HCT116 (cell line): ENCODE results near the gene PLCB4. TPM values are rescaled to one million over a fixed set of nuclear protein-coding genes. Genes with fewer than 3 reads are reported as not detected.

Experiments
- ATAC-seq: fragments of 200-7000 bp; cut with Tn5 transposase; 2 replicates; pipeline ENCODE4 v1.9.1; 2020; ENCODE audit warnings: mild to moderate bottlenecking, moderate library complexity
- BruUV-seq: library from RNA; stranded (reverse); fragments of 400-500 nt; replicated peaks from 2 replicates; lab custom pipeline; 2021; lab: Mats Ljungman, UMichigan
- CTCF ChIA-PET: fragments of 300-600 bp; sonication (Branson Sonifier 250); formaldehyde crosslinking; loops from one replicate; lab custom pipeline; 2021; ENCODE audit warnings: antibody characterized with exemption; lab: Charles Lee
- POLR2A ChIA-PET: fragments of 300-600, 350-600 bp; sonication (Branson Sonifier 250); formaldehyde crosslinking; loops from one replicate; lab custom pipeline; 2021; ENCODE audit warnings: antibody characterized with exemption; lab: Charles Lee
- RAD21 ChIA-PET, 2 experiments: fragments of 300-600 bp; sonication (Branson Sonifier 250); formaldehyde crosslinking; loops; one replicate each; lab custom pipeline; 2023; ENCODE audit warnings: low total read pairs in 2 of 2; ENCODE audit not compliant: uncharacterized antibody in 2 of 2, unreplicated experiment in 2 of 2, low non-redundant PET in 1 of 2; lab: Charles Lee
- DNase-seq: peaks from one replicate; pipeline ENCODE4 v3.0.0-alpha.2; 2010; ENCODE audit warnings: low read depth, low spot score
- H2AFZ ChIP-seq: fragments of 200-600 bp; shearing (Covaris generic), sonication (generic); 2 replicates; pipeline ENCODE4 v1.6.1; 2017; ENCODE audit warnings: low read depth, mixed run types, mixed read lengths, antibody characterized with exemption, low read length; ENCODE audit not compliant: poor library complexity, severe bottlenecking
- H3K27ac ChIP-seq: 2 replicates; pipeline ENCODE4 v1.5.1; 2012; ENCODE audit warnings: low read depth, low read length
- H3K27me3 ChIP-seq: fragments of 200-600 bp; sonication (generic); 2 replicates; pipeline ENCODE4 v1.6.1; 2016; ENCODE audit warnings: mixed run types, low read length, mixed read lengths; ENCODE audit not compliant: insufficient read depth
- H3K36me3 ChIP-seq, 2 experiments: fragments of 200-500 bp in 1 of 2; fragments of 200-600 bp in 1 of 2; sonication (Bioruptor generic) in 1 of 2; sonication (generic) in 1 of 2; 2 replicates each; pipeline versions ENCODE4 v1.5.1 to v1.6.1; 2014 to 2016; ENCODE audit warnings: low read length in 2 of 2, inconsistent platforms in 1 of 2, mixed read lengths in 1 of 2, mixed run types in 1 of 2; ENCODE audit not compliant: insufficient read depth in 2 of 2, control insufficient read depth in 1 of 2
- H3K4me1 ChIP-seq, 2 experiments: fragments of 200-600 bp in 1 of 2; sonication (generic) in 1 of 2; 2 replicates each; pipeline versions ENCODE4 v1.5.1 to v1.6.1; 2012 to 2017; ENCODE audit warnings: low read length in 2 of 2, inconsistent platforms in 1 of 2, mild to moderate bottlenecking in 1 of 2, mixed read lengths in 1 of 2, mixed run types in 1 of 2, moderate library complexity in 1 of 2; ENCODE audit not compliant: insufficient read depth in 2 of 2, control insufficient read depth in 1 of 2
- H3K4me2 ChIP-seq: fragments of 200-600 bp; sonication (generic); 2 replicates; pipeline ENCODE4 v1.6.1; 2017; ENCODE audit warnings: mixed run types, low read length, mixed read lengths
- H3K4me3 ChIP-seq, 2 experiments: fragments of 200-600 bp in 1 of 2; sonication (generic) in 1 of 2; replicated peaks in 1 of 2; 2 replicates each; pipeline ENCODE4 v1.5.1; 2011 to 2016; ENCODE audit warnings: low read length in 2 of 2, control low read depth in 1 of 2, low read depth in 1 of 2, mild to moderate bottlenecking in 1 of 2, mixed read lengths in 1 of 2, mixed run types in 1 of 2
- H3K79me2 ChIP-seq: fragments of 200-600 bp; sonication (generic); 2 replicates; pipeline ENCODE4 v1.6.1; 2017; ENCODE audit warnings: mild to moderate bottlenecking, mixed run types, low read length, moderate library complexity, mixed read lengths; ENCODE audit not compliant: insufficient read depth
- H3K9ac ChIP-seq: fragments of 200-600 bp; sonication (generic); 2 replicates; pipeline ENCODE4 v1.6.1; 2016; ENCODE audit warnings: low read length, mixed read lengths
- H3K9me2 ChIP-seq: fragments of 200-600 bp; sonication (generic), shearing (Covaris generic); 2 replicates; pipeline ENCODE4 v1.6.1; 2017; ENCODE audit warnings: mixed run types, mild to moderate bottlenecking, moderate library complexity; ENCODE audit not compliant: insufficient read depth
- H3K9me3 ChIP-seq, 2 experiments: fragments of 200-500 bp in 1 of 2; fragments of 200-600 bp in 1 of 2; sonication (Bioruptor generic) in 1 of 2; sonication (generic) in 1 of 2; 2 replicates each; pipeline ENCODE4 v1.6.1; 2014 to 2017; ENCODE audit warnings: low read length in 2 of 2, mixed read lengths in 2 of 2, inconsistent platforms in 1 of 2, low read depth in 1 of 2, mild to moderate bottlenecking in 1 of 2, mixed run types in 1 of 2, moderate library complexity in 1 of 2; ENCODE audit not compliant: control insufficient read depth in 1 of 2, insufficient read depth in 1 of 2
- H4K20me1 ChIP-seq: fragments of 200-600 bp; sonication (generic), shearing (Covaris generic); 2 replicates; pipeline ENCODE4 v1.6.1; 2017; ENCODE audit warnings: mixed run types, mild to moderate bottlenecking, moderate library complexity; ENCODE audit not compliant: insufficient read depth
- CBX3 ChIP-seq: IDR thresholded peaks from 2 replicates; pipeline ENCODE4 v1.6.1; 2012; ENCODE audit warnings: low read depth
- CEBPB ChIP-seq: IDR thresholded peaks from 2 replicates; pipeline ENCODE4 v1.6.1; 2012; ENCODE audit warnings: low read depth
- EGR1 ChIP-seq: IDR thresholded peaks from 2 replicates; pipeline ENCODE4 v1.6.1; 2012; ENCODE audit warnings: low read depth
- EZH2 ChIP-seq: fragments of 200-600 bp; sonication (generic); IDR thresholded peaks from 2 replicates; pipeline ENCODE4 v1.6.1; 2017; ENCODE audit warnings: antibody characterized with exemption, mixed run types
- JUND ChIP-seq: IDR thresholded peaks from 2 replicates; pipeline ENCODE4 v1.6.1; 2012
- POLR2A ChIP-seq: IDR thresholded peaks from 2 replicates; pipeline ENCODE4 v1.7.0; 2011; ENCODE audit warnings: borderline replicate concordance; ENCODE audit not compliant: insufficient read depth, insufficient read length; ENCODE audit errors: extremely low read depth
- POLR2AphosphoS5 ChIP-seq: IDR thresholded peaks from 2 replicates; pipeline ENCODE4 v1.6.1; 2011; ENCODE audit warnings: mild to moderate bottlenecking, low read depth, low read length, moderate library complexity
- RAD21 ChIP-seq: IDR thresholded peaks from 2 replicates; pipeline ENCODE4 v1.6.1; 2012; ENCODE audit warnings: low read depth, mild to moderate bottlenecking
- SIN3A ChIP-seq: IDR thresholded peaks from 2 replicates; pipeline ENCODE4 v1.6.1; 2012; ENCODE audit warnings: low read depth
- SRF ChIP-seq: IDR thresholded peaks from 2 replicates; pipeline ENCODE4 v1.6.1; 2012; ENCODE audit warnings: low read depth
- ZFX ChIP-seq: fragments of 450-650 bp; IDR thresholded peaks from 2 replicates; pipeline ENCODE4 v1.6.1; 2017
- intact Hi-C: fragments of 100-400 bp; cut with micrococcal nuclease; formaldehyde crosslinking; loops from 2 replicates; pipeline ENCODE4 v1.10.0; 2022
- total RNA-seq: library from RNA; stranded (reverse); gene quantifications from one replicate; pipeline ENCODE4 v1.2.1, GENCODE V29; 2021; ENCODE audit not compliant: unreplicated experiment
- TF ChIP-seq, protein P1 (sequence below): IDR thresholded peaks from 2 replicates; pipeline ENCODE4 v1.6.1; 2012; ENCODE audit warnings: low read depth
- TF ChIP-seq, protein P2 (sequence below), 3 experiments: fragments of 200-600 bp in 1 of 3; sonication (generic) in 1 of 3; IDR thresholded peaks in 2 of 3; conservative IDR thresholded peaks in 1 of 3; 2 replicates each; pipeline ENCODE4 v1.5.1; 2012 to 2017; ENCODE audit warnings: low read depth in 2 of 3, low read length in 2 of 3, antibody characterized with exemption in 1 of 3, borderline replicate concordance in 1 of 3, control low read depth in 1 of 3, mild to moderate bottlenecking in 1 of 3, mixed read lengths in 1 of 3, mixed run types in 1 of 3, moderate library complexity in 1 of 3; ENCODE audit not compliant: insufficient read depth in 1 of 3
- TF ChIP-seq, protein P3 (sequence below): IDR thresholded peaks from 2 replicates; pipeline ENCODE4 v1.6.1; 2012
- TF ChIP-seq, protein P4 (sequence below): IDR thresholded peaks from 2 replicates; pipeline ENCODE4 v1.6.1; 2012

PLCB4 gene
- total RNA-seq, 1 experiment from 2014 or later, result 2.5 TPM

DNA sequence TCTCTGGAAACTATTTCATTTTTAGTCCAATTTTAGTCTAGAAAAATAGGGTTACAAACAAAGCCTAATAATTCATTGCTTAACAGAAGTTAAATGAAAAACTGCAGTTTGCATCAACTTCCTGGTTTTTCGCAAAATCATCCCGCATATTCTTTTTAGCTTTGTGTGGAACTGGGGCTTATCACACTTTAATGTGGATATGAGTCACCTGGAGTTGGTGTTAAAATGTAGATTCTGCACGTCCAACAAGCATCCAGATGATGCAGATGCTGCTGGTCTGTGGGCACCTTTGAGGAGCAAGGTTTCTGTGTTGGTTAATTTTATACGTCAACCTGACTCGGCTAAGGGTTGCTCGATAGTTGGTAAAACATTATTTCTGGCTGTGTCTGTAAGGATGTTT is 126.1 kb downstream of the PLCB4 start:
- ChIA-PET CTCF (no interaction called here), RAD21 (no interaction called here), POLR2A (no interaction called here)
- H3K4me2 ChIP-seq, result no peak overlapping the region
- no peaks in the 10 kb centered on the region for H3K36me3 ChIP-seq
- TF ChIP-seq, protein P1, sequence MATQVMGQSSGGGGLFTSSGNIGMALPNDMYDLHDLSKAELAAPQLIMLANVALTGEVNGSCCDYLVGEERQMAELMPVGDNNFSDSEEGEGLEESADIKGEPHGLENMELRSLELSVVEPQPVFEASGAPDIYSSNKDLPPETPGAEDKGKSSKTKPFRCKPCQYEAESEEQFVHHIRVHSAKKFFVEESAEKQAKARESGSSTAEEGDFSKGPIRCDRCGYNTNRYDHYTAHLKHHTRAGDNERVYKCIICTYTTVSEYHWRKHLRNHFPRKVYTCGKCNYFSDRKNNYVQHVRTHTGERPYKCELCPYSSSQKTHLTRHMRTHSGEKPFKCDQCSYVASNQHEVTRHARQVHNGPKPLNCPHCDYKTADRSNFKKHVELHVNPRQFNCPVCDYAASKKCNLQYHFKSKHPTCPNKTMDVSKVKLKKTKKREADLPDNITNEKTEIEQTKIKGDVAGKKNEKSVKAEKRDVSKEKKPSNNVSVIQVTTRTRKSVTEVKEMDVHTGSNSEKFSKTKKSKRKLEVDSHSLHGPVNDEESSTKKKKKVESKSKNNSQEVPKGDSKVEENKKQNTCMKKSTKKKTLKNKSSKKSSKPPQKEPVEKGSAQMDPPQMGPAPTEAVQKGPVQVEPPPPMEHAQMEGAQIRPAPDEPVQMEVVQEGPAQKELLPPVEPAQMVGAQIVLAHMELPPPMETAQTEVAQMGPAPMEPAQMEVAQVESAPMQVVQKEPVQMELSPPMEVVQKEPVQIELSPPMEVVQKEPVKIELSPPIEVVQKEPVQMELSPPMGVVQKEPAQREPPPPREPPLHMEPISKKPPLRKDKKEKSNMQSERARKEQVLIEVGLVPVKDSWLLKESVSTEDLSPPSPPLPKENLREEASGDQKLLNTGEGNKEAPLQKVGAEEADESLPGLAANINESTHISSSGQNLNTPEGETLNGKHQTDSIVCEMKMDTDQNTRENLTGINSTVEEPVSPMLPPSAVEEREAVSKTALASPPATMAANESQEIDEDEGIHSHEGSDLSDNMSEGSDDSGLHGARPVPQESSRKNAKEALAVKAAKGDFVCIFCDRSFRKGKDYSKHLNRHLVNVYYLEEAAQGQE, result no peak
- no peak for TF ChIP-seq JUND
- TF ChIP-seq CBX3, result no peak
- TF ChIP-seq EGR1, result no peak
- TF ChIP-seq ZFX, result no peak
- TF ChIP-seq POLR2AphosphoS5, result no peak
- no peak for TF ChIP-seq POLR2A
- TF ChIP-seq, protein P2, sequence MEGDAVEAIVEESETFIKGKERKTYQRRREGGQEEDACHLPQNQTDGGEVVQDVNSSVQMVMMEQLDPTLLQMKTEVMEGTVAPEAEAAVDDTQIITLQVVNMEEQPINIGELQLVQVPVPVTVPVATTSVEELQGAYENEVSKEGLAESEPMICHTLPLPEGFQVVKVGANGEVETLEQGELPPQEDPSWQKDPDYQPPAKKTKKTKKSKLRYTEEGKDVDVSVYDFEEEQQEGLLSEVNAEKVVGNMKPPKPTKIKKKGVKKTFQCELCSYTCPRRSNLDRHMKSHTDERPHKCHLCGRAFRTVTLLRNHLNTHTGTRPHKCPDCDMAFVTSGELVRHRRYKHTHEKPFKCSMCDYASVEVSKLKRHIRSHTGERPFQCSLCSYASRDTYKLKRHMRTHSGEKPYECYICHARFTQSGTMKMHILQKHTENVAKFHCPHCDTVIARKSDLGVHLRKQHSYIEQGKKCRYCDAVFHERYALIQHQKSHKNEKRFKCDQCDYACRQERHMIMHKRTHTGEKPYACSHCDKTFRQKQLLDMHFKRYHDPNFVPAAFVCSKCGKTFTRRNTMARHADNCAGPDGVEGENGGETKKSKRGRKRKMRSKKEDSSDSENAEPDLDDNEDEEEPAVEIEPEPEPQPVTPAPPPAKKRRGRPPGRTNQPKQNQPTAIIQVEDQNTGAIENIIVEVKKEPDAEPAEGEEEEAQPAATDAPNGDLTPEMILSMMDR (IDR thresholded peaks at IDR 0.05 in 2 of 3, conservative IDR thresholded peaks at IDR 0.05 in 1 of 3; ENCODE audit: borderline replicate concordance in 1 of 3, insufficient read depth in 1 of 3, low read depth in 2 of 3, low read length in 2 of 3), result no peak
- TF ChIP-seq SRF, result no peak
- TF ChIP-seq CEBPB, result no peak
- TF ChIP-seq, protein P3, sequence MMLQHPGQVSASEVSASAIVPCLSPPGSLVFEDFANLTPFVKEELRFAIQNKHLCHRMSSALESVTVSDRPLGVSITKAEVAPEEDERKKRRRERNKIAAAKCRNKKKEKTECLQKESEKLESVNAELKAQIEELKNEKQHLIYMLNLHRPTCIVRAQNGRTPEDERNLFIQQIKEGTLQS, result no peak
- TF ChIP-seq RAD21, result no peak
- TF ChIP-seq EZH2, result no peak
- TF ChIP-seq, protein P4, sequence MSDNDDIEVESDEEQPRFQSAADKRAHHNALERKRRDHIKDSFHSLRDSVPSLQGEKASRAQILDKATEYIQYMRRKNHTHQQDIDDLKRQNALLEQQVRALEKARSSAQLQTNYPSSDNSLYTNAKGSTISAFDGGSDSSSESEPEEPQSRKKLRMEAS, result no peak
- TF ChIP-seq SIN3A, result no peak
- H3K9me3 ChIP-seq, result no peaks in the 10 kb centered on the region
- no peaks in the 10 kb centered on the region for H3K27me3 ChIP-seq
- no TSS peak for BruUV-seq
- H3K27ac ChIP-seq, result no peak overlapping the region
- no peaks in the 10 kb centered on the region for H3K9me2 ChIP-seq
- intact Hi-C loops, result no loop called here
- H2AFZ ChIP-seq, result no peak overlapping the region
- no peak overlapping the region for H3K9ac ChIP-seq
- ATAC-seq, result no peak
- no peaks in the 10 kb centered on the region for H3K79me2 ChIP-seq
- DNase-seq, result no peak
- H3K4me1 ChIP-seq, result no peaks in the 10 kb centered on the region; a peak in 1 of 4 replicates
- H3K4me3 ChIP-seq, result no peak overlapping the region
- H4K20me1 ChIP-seq, result no peaks in the 10 kb centered on the region
